Kidney (tissue), 14 donors: ENCODE results near the gene P2RX4. TPM values are rescaled to one million over a fixed set of nuclear protein-coding genes. Genes with fewer than 3 reads are reported as not detected.

Experiments
- DNase-seq, 5 donors: peaks; one replicate each; pipeline ENCODE4 v3.0.0-alpha.2; 2013 to 2020
- FAIRE-seq: peaks from 2 replicates; lab custom pipeline; 2012; peaks lifted over from hg19 to GRCh38; lab: Jason Lieb, UNC
- H3K27ac ChIP-seq, 2 donors: one replicate each; pipeline ENCODE4 v1.7.0; 2013; ENCODE audit warnings: low read depth in 2 of 2, low read length in 2 of 2, inconsistent platforms in 1 of 2
- H3K27me3 ChIP-seq: one replicate; pipeline ENCODE4 v1.7.1; 2013; ENCODE audit warnings: low read length, inconsistent platforms; ENCODE audit not compliant: control insufficient read depth, insufficient read depth
- H3K36me3 ChIP-seq, 3 donors: one replicate each; pipeline versions ENCODE4 v1.7.0 to v1.7.1; 2013; ENCODE audit warnings: low read length in 3 of 3, control low read depth in 1 of 3, inconsistent platforms in 1 of 3; ENCODE audit not compliant: insufficient read depth in 3 of 3, control insufficient read depth in 2 of 3
- H3K4me1 ChIP-seq, 3 donors: one replicate each; pipeline versions ENCODE4 v1.7.0 to v1.7.1; 2013; ENCODE audit warnings: low read length in 3 of 3, inconsistent platforms in 1 of 3, low read depth in 1 of 3; ENCODE audit not compliant: control insufficient read depth in 2 of 3, insufficient read depth in 2 of 3
- H3K4me3 ChIP-seq, 3 donors: one replicate each; pipeline versions ENCODE4 v1.7.0 to v1.8.1; 2013; ENCODE audit warnings: low read length in 3 of 3, control low read depth in 1 of 3, inconsistent platforms in 1 of 3
- H3K9ac ChIP-seq, 3 donors: one replicate each; pipeline versions ENCODE4 v1.7.0 to v1.7.1; 2013; ENCODE audit warnings: low read length in 3 of 3, control low read depth in 1 of 3, inconsistent platforms in 1 of 3
- H3K9me3 ChIP-seq, 3 donors: one replicate each; pipeline versions ENCODE4 v1.7.0 to v1.7.1; 2013; ENCODE audit warnings: low read length in 3 of 3, control low read depth in 1 of 3, inconsistent platforms in 1 of 3; ENCODE audit not compliant: control insufficient read depth in 2 of 3, insufficient read depth in 1 of 3
- CTCF ChIP-seq: IDR thresholded peaks from 3 replicates; pipeline ENCODE4 v1.5.1; 2012; ENCODE audit warnings: mild to moderate bottlenecking, moderate library complexity, borderline replicate concordance; ENCODE audit not compliant: insufficient read depth; ENCODE audit errors: extremely low read depth
- intact Hi-C: fragments of 100-400 bp; cut with DNase I; formaldehyde crosslinking; loops from one replicate; pipeline ENCODE4 v1.11.1; 2022
- polyA plus RNA-seq: library from polyadenylated mRNA; stranded (reverse); fragments of 350-450 nt; fragmentation: Illumina TruSeq; extraction: RNeasy Lipid Tissue Mini Kit (QIAGEN cat#74804); gene quantifications from one replicate; pipeline ENCODE4 v1.2.3, GENCODE V29; 2014; ENCODE audit warnings: low read depth, low replicate concordance; ENCODE audit not compliant: insufficient read depth
- total RNA-seq: library from RNA; stranded (reverse); fragmentation: NEBNext Ultra II Directional; extraction: Animal tissue kit (Norgen Biotek cat#: 25700); gene quantifications from one replicate; pipeline ENCODE4 v1.2.1, GENCODE V29; 2021
- donor health status: control.
- donor health status: control.
- donor health status: control.
- donor health status: control.
- donor health status: control.
- donor health status: DM: yes; HTN: yes; CAD: no.
- donor health status: Normal renal cell carcinoma (clear cell type).

The P2RX4 gene
- total and polyA plus RNA-seq, 2 donors from 2014 or later, result 28.8 to 36.2 TPM

GRCh38 chr12:121232163-121232562, 22.2 kb downstream of the P2RX4 start:
- DNase-seq (no peak), FAIRE-seq (no peak)
- Histone ChIP-seq H3K9me3 (no peaks in the 10 kb centered on the region), H3K4me1 (peaks cover 0 to 6% (median 6%) of the 10 kb centered on the region in 3 donors), H3K27me3 (no peaks in the 10 kb centered on the region), H3K36me3 (peaks cover 0 to 9% (median 0%) of the 10 kb centered on the region in 3 donors), H3K27ac (no peak overlapping the region), H3K9ac (no peak overlapping the region), H3K4me3 (no peak overlapping the region)
- TF ChIP-seq CTCF, result no peak
- intact Hi-C loops, result no loop called here

- no peak for TF ChIP-seq CTCF
- H3K9me3 ChIP-seq, result no peaks in the 10 kb centered on the region
- no peak for FAIRE-seq
- H3K27ac ChIP-seq, result no peak overlapping the region
- H3K36me3 ChIP-seq, result peaks cover 0 to 13% (median 0%) of the 10 kb centered on the region in 3 donors
- peaks cover 0 to 6% (median 3%) of the 10 kb centered on the region in 3 donors for H3K4me1 ChIP-seq
- intact Hi-C loops, result no loop called here
- H3K9ac ChIP-seq, result no peak overlapping the region
- H3K4me3 ChIP-seq, result no peak overlapping the region
- no peak for DNase-seq
- no peaks in the 10 kb centered on the region for H3K27me3 ChIP-seq
Observed at GRCh38 chr12:121232977-121233627, 23.2 kb downstream of the P2RX4 start.

- Histone ChIP-seq H3K4me3 (no peak overlapping the region), H3K9me3 (no peaks in the 10 kb centered on the region), H3K27ac (no peak overlapping the region), H3K9ac (no peak overlapping the region), H3K4me1 (peaks cover 0 to 6% (median 3%) of the 10 kb centered on the region in 3 donors), H3K36me3 (peaks cover 0 to 14% (median 0%) of the 10 kb centered on the region in 3 donors), H3K27me3 (no peaks in the 10 kb centered on the region)
- DNase-seq (no peak), FAIRE-seq (no peak)
- TF ChIP-seq CTCF, result no peak
- intact Hi-C loops, result no loop called here
Observed at GRCh38 chr12:121233628-121234020, 23.7 kb downstream of the P2RX4 start.
